HG02840 (cell line): ENCODE data around the gene ANO3.

Experiments
- ATAC-seq: cut with Tn5 transposase; IDR thresholded peaks from one replicate; pipeline ENCODE4 v1.9.1; 2021; ENCODE audit warnings: mild to moderate bottlenecking, moderate library complexity, moderate number of reproducible peaks; ENCODE audit not compliant: unreplicated experiment, low FRiP score

ANO3 gene

DNA sequence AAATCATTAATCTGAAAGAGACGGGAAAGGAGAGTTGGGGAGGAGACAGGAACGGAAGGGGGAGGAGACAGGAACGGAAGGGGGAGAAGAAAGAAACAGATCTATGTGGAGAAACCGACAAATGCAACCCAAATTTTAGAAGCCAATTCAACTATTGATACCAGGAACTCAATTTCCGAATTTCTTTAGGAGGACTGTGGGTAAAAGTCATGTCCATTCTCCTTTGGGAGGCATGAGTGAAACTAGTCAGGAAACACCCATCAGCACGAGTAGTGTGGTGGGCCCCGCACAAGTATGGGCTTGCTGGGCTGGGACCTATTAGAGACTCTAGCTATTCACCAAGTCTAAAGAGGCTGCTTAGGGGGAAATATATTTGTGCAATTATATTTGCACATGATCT is 18.1 kb downstream of the ANO3 start:
- ATAC-seq = no peak

- no peak for ATAC-seq
Observed at GRCh38 chr11:26353010-26353409, 21.1 kb downstream of the ANO3 start.

DNA sequence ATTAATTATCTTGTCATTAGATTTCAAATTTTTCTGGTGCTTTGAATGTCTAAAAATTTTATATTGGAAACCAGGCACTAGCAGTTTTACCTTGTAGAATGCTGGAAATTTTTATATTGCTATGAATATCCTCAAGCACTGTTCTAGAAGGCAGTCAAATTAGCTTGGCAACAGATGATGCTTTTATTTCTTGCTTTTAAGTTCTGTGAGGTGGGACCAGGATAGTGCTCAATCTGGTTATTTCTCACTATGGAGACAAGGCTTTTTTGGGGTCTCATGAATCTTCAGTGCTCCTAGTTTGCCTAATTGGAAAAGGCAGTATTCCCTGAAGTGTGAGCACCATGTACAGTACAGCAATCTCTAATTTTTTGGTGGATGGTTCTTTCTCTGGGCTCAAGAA is 27.1 kb downstream of the ANO3 start:
- no peak for ATAC-seq

- no peak for ATAC-seq
Observed at GRCh38 chr11:26365284-26365683, 33.4 kb downstream of the ANO3 start.

DNA sequence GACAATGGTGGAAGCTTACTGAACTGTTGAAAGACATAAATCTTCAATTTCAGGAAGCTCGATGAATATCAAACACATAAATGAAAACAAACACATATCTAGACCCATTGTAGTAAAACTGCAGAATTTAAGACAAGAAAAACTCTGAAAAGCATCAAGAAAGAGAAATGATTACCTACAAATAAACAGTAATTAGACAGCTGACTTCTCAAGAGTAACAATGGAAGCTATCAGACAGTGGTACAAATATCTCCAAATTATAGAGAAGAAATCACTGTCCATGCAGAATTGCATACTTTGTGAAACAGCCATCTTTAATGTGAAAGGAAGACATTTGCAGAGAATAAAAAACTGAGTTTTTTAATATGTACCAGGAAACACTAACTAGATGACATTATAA is 45.7 kb downstream of the ANO3 start:
- no peak for ATAC-seq

- ATAC-seq = no peak
Observed at GRCh38 chr11:26399336-26399735, 67.4 kb downstream of the ANO3 start.

DNA sequence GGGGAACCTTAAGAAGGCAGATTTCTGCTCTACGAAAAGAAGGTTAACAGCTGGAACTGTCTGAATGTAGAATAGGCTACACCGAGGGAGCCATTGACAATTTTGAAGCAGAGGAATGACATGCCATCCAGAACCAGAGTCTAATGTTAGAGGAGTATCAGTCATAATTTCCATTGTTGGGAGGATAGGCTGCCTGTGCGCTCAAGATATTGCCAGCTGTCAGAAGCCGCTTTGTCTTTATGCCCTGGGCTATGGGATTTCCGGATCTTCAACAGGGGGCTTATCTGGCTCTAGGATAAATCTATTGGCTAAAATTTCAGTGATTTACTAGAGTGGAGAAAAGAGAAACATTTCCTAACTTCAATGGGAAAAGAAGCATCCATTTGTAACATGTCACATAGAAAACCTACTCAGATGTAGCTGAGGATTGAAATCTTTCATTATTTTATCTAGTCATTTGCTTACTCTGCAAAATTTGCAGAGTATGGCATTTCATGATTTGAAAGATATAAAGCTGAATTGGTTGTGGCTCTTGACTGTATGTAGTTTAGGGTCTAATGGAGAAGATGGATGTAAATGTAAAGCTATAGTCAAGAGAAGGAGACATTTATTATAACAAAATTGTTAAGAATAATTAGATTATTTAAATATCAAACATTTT is 78.9 kb downstream of the ANO3 start:
- no peak for ATAC-seq

GRCh38 chr11:26412955-26413354 is 81.0 kb downstream of the ANO3 start:
- no peak for ATAC-seq

- no peak for ATAC-seq
Observed at GRCh38 chr11:26418386-26418912, 86.5 kb downstream of the ANO3 start.

DNA sequence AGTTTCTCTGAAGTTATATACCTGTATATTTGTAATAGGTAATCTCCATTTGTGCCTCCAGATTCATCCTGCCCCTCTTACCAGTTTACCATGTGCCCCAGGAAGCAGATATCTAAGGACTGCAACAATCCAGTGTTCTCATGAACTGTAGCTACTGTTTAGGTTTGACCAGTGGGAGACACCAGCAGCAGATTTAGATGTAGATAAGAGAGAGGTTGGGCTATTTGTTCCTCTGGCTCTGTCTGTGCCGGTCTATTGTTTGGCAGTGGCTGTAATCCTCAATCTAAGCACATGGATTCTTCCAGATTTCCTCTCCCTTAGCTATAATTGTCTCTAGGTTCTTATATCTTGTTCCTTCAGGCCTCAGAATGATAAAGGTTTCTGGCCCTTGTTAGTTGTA is 88.4 kb downstream of the ANO3 start:
- no peak for ATAC-seq

- no peak for ATAC-seq
Observed at GRCh38 chr11:26424255-26424654, 92.3 kb downstream of the ANO3 start.

- no peak for ATAC-seq
Observed at GRCh38 chr11:26439854-26440253, 107.9 kb downstream of the ANO3 start.

GRCh38 chr11:26442131-26442530 is 110.2 kb downstream of the ANO3 start:
- ATAC-seq = no peak

GRCh38 chr11:26443617-26444016 is 111.7 kb downstream of the ANO3 start:
- no peak for ATAC-seq

- no peak for ATAC-seq
Observed at GRCh38 chr11:26457636-26458035, 125.7 kb downstream of the ANO3 start.

DNA sequence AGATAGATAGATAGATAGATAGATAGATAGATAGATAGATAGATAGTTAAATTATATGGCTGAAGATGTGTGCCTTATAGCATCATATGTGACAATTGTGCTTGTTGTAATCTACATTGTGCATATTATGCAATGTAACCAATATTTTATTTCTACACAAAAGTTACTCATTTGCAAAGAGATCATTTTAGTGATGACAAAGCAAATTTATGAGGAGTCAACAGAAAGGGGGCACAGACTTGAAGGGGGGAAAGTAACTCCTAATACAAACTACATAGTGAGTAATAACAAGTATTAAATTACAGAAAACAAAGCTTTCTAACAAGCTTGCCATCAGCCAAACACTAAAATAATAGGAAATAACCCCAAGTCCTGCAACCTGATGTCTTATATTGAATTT is 133.3 kb downstream of the ANO3 start:
- no peak for ATAC-seq

DNA sequence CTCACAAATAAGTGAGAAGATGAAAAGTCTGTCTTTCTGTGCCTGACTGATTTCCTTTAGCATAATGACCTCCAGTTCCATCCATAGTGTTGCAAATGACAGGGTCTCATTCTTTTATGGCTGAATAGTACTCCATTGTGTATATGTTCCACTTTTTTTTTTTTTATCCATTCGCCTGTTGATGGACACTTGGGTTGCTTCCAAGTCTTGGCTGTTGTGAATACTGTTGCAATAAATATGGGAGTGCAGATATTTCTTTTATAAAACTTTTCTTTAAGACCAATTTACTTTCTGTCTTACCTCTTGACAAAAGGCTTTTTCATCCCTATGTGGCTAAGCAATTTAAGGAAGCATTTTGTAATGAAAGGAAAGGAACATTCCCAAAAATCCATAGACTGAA is 135.6 kb downstream of the ANO3 start:
- no peak for ATAC-seq

DNA sequence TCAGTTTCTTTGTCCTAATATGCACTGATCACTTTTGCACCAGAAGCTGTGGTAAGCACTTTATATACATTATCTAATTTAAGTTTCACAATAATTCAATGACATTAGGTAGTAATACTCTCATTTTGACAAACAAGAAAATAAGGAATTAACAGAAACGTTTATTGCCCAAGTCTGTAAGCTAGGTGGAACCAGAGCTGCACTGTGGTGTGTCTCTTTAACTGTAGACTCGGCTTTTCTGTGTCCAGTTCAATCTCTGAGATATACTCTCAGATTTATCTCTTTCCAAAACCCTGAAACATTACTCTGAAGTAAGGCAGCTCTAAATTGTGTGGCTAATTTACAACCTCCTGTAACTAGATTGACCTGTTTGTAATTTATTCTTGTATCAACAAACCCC is 139.1 kb downstream of the ANO3 start:
- no peak for ATAC-seq

- no peak for ATAC-seq
Observed at GRCh38 chr11:26473216-26474194, 141.6 kb downstream of the ANO3 start.

GRCh38 chr11:26474401-26474800 is 142.5 kb downstream of the ANO3 start:
- ATAC-seq = no peak

DNA sequence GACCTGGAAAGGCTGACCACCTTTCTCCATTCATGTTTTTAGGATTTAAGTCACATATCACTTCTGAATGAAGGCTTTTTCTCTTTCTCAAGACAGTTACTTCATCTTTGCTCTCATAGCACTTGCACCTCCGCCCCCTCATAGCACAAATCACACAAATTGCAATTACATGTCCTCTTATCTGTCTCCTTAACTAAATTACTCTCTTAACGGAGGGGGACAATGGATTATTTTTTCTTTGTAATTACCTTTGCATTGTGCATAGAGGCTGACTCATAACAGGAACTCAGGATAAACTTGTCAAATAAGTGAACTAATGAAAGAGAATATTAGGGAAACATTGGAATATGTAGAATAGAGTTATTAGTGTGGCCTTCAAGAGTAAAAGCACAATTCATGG is 145.5 kb downstream of the ANO3 start:
- ATAC-seq = no peak

DNA sequence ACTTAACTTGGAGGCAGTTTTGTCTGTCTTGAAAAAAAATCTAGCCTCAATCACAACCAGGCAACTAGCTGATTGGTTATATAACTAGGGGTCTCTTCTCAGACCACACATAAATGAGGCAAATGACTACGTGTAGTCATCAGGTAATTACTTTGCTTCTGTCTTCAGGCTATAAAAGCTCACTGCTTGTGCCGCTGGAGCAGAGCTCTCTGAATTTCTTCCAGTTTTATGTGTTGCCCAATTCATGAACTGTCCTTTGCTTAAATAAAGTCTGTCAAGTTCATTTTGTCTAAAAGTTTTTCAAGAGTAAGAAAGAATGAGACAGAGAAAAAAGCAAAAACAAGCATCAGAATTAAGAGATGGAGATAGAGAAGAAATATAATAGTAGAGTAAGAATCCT is 146.8 kb downstream of the ANO3 start:
- no peak for ATAC-seq
